ENCODE results near the gene MAMDC4. TPM values are rescaled to one million over a fixed set of nuclear protein-coding genes. Genes with fewer than 3 reads are reported as not detected.

MAMDC4 gene
- total and polyA plus RNA-seq, 2 of the 13 experiments (the other 11 are each of a cell fraction or from before 2014, with no cell fraction given) = 6.0 to 6.8 TPM

DNA sequence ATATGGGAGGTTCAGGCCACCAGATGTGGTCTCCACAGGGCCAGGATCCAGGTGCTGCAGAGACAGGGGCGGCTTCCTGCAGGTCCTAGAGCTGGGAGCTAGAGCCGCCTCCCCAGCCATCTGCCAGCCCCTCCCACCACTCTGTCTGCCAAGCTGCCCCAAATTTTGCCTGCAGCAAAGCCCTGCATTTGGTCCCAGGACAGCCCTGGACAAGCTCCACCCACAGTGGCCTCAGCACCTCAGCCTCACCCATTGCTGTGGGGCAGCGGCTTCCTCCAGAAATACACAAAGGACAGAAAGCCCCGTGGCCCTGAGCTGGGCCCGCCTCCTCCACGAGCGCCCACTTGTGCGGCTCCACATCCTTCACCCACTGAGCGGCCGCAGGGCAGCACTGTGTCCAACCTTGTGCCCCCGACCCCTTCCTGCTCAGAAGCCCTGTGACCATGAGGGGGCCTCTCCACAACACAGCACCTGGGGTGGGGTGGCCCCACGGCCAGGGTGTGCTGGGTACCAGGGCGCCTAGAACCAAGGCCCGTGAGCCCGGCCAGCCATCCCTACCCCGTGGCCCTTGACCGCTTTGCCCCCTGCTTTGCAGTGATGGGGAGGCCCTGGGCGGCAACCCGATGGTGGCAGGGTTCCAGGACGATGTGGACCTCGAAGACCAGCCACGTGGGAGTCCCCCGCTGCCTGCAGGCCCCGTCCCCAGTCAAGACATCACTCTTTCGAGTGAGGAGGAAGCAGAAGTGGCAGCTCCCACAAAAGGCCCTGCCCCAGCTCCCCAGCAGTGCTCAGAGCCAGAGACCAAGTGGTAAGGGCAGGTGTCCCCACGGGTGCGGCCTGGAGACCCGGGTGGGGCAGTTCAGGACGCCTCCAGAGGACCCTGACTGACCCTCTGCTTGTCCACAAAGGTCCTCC lies 13.6 kb upstream of the MAMDC4 start:
- Histone ChIP-seq H3K4me2 (ENCODE audit: low read depth, low read length) (no peak overlapping the region), H3K36me3 (replicated peaks in 1 of 2; ENCODE audit: control insufficient read depth in 1 of 2, insufficient read depth in 2 of 2, low read length in 2 of 2) (peaks cover 10 to 13% of the 10 kb centered on the region in 2 experiments; a peak in 3 of 5 replicates), H3K9ac (ENCODE audit: insufficient read depth, low read depth, low read length) (no peak overlapping the region), H3K4me3 (replicated peaks in 1 of 3; ENCODE audit: insufficient read depth in 1 of 3, low read depth in 2 of 3, low read length in 3 of 3) (no peak overlapping the region), H3K27ac (ENCODE audit: extremely low read length, insufficient read depth, low read length) (no peak overlapping the region), H3K4me1 (ENCODE audit: insufficient read depth, low read length) (peaks cover 40% of the 10 kb centered on the region), H4K20me1 (ENCODE audit: insufficient read depth, low read length) (no peaks in the 10 kb centered on the region), H2AFZ (ENCODE audit: low read length) (no peak overlapping the region), H3K79me2 (ENCODE audit: insufficient read depth, low read length) (no peaks in the 10 kb centered on the region), H3K27me3 (ENCODE audit: control insufficient read depth in 1 of 2, insufficient read depth in 2 of 2, low read length in 2 of 2) (no peaks in the 10 kb centered on the region), H3K9me3 (ENCODE audit: low read length) (no peaks in the 10 kb centered on the region)
- DNase-seq (ENCODE audit: low spot score) = no peak
- CTCF ChIA-PET (ENCODE audit: low intra/inter-chr PET ratio, low total read pairs) = no interaction called here
- intact Hi-C loops (cut with micrococcal nuclease; ENCODE audit: unreplicated experiment) (no loop called here), in situ Hi-C loops (cut with HindIII; ENCODE audit: extremely low pct_ligation_motif_present, low pct_unique_long_range_greater_than_20kb) (no loop called here)
- 96% methylated on average over 16 of the region's 29 CpGs for WGBS (ENCODE audit: low lambda C conversion rate)
- POLR2A ChIA-PET = no interaction called here
- TF ChIP-seq ZNF225 (CRISPR knock-in tag; IDR thresholded peaks at IDR 0.05) (no peak), RBFOX2 (IDR thresholded peaks at IDR 0.05; ENCODE audit: low read depth, low read length) (0 out of 2 replicates have a peak, but pooled peaks have one; percentile 44), HNRNPL (IDR thresholded peaks at IDR 0.05; ENCODE audit: low read depth, low read length) (0 out of 2 replicates have a peak, but pooled peaks have one; percentile 43), AGO2 (optimal IDR thresholded peaks at IDR 0.05; ENCODE audit: low read depth, low read length) (peak; percentile 89), RAD51 (IDR thresholded peaks at IDR 0.05; ENCODE audit: borderline replicate concordance) (no peak), JARID2 (CRISPR knock-in tag; IDR thresholded peaks at IDR 0.05; ENCODE audit: insufficient replicate concordance) (no peak), POLR2G (IDR thresholded peaks at IDR 0.05; ENCODE audit: low read depth, low read length) (peak; percentile 17; the same call in 1 of the 2 replicates), KLF11 (CRISPR knock-in tag; IDR thresholded peaks at IDR 0.05) (no peak), AGO1 (IDR thresholded peaks at IDR 0.05; ENCODE audit: low read depth, low read length, poor library complexity, severe bottlenecking) (peak; percentile 93), ZC3H13 (CRISPR knock-in tag; IDR thresholded peaks at IDR 0.05) (0 out of 2 replicates have a peak, but pooled peaks have one; percentile 58)
- TF ChIP-seq, protein P1, sequence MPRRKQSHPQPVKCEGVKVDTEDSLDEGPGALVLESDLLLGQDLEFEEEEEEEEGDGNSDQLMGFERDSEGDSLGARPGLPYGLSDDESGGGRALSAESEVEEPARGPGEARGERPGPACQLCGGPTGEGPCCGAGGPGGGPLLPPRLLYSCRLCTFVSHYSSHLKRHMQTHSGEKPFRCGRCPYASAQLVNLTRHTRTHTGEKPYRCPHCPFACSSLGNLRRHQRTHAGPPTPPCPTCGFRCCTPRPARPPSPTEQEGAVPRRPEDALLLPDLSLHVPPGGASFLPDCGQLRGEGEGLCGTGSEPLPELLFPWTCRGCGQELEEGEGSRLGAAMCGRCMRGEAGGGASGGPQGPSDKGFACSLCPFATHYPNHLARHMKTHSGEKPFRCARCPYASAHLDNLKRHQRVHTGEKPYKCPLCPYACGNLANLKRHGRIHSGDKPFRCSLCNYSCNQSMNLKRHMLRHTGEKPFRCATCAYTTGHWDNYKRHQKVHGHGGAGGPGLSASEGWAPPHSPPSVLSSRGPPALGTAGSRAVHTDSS (CRISPR knock-in tag; conservative IDR thresholded peaks at IDR 0.05) = no peak
- TF ChIP-seq, protein P2, sequence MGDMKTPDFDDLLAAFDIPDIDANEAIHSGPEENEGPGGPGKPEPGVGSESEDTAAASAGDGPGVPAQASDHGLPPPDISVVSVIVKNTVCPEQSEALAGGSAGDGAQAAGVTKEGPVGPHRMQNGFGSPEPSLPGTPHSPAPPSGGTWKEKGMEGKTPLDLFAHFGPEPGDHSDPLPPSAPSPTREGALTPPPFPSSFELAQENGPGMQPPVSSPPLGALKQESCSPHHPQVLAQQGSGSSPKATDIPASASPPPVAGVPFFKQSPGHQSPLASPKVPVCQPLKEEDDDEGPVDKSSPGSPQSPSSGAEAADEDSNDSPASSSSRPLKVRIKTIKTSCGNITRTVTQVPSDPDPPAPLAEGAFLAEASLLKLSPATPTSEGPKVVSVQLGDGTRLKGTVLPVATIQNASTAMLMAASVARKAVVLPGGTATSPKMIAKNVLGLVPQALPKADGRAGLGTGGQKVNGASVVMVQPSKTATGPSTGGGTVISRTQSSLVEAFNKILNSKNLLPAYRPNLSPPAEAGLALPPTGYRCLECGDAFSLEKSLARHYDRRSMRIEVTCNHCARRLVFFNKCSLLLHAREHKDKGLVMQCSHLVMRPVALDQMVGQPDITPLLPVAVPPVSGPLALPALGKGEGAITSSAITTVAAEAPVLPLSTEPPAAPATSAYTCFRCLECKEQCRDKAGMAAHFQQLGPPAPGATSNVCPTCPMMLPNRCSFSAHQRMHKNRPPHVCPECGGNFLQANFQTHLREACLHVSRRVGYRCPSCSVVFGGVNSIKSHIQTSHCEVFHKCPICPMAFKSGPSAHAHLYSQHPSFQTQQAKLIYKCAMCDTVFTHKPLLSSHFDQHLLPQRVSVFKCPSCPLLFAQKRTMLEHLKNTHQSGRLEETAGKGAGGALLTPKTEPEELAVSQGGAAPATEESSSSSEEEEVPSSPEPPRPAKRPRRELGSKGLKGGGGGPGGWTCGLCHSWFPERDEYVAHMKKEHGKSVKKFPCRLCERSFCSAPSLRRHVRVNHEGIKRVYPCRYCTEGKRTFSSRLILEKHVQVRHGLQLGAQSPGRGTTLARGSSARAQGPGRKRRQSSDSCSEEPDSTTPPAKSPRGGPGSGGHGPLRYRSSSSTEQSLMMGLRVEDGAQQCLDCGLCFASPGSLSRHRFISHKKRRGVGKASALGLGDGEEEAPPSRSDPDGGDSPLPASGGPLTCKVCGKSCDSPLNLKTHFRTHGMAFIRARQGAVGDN (CRISPR knock-in tag; IDR thresholded peaks at IDR 0.05) = 0 out of 2 replicates have a peak, but pooled peaks have one; percentile 5
- FAIRE-seq = no peak
- ATAC-seq = no peak
- BruUV-seq (replicated peaks) = no TSS peak
